Prostate gland (tissue), 2 donors: ENCODE results near the gene SHROOM3. TPM values are rescaled to one million over a fixed set of nuclear protein-coding genes. Genes with fewer than 3 reads are reported as not detected.

ENCODE experiments used
- DNase-seq: peaks from one replicate; pipeline ENCODE4 v3.0.0-alpha.2; 2019; ENCODE audit warnings: low spot score
- H3K27ac ChIP-seq, 2 donors: fragments of 200-600 bp; sonication (generic); 2 replicates each; pipeline ENCODE4 v1.5.1; 2017 to 2019
- H3K27me3 ChIP-seq: fragments of 200-600 bp; sonication (generic); replicated peaks from 2 replicates; pipeline ENCODE4 v1.5.1; 2019; ENCODE audit not compliant: insufficient read depth
- H3K36me3 ChIP-seq, 2 donors: fragments of 200-600 bp; sonication (generic); 1 replicate in 1 of 2; 2 replicates in 1 of 2; pipeline versions ENCODE4 v1.5.1 to v1.8.1; 2017 to 2019
- H3K4me1 ChIP-seq: fragments of 200-600 bp; sonication (generic); replicated peaks from 2 replicates; pipeline ENCODE4 v1.5.1; 2019
- H3K4me3 ChIP-seq, 2 donors: fragments of 200-600 bp; sonication (generic); 2 replicates each; pipeline ENCODE4 v1.5.1; 2017 to 2019
- H3K9me3 ChIP-seq: fragments of 200-600 bp; sonication (generic); 2 replicates; pipeline ENCODE4 v1.5.1; 2017
- POLR2A ChIP-seq: fragments of 450-650 bp; IDR thresholded peaks from one replicate; pipeline ENCODE4 v1.6.1; 2016; ENCODE audit warnings: antibody characterized with exemption, mild to moderate bottlenecking
- POLR2AphosphoS5 ChIP-seq: sonication (generic); formaldehyde crosslinking; IDR thresholded peaks from one replicate; pipeline ENCODE4 v1.6.1; 2017; ENCODE audit warnings: antibody characterized with exemption
- WGBS: methylation state at CpG from one replicate; pipeline ENCODE4 v1.1.5; 2018; 5-methylcytosine and 5-hydroxymethylcytosine counted together
- intact Hi-C: fragments of 100-400 bp; cut with DNase I; formaldehyde crosslinking; loops from one replicate; pipeline ENCODE4 v1.14.2; 2022
- total RNA-seq, 2 donors: library from RNA; depleted of rRNA; stranded (reverse); fragments of >200 nt; gene quantifications; one replicate each; pipeline ENCODE4 v1.1.0, GENCODE V29; 2016
- TF ChIP-seq, protein P1 (sequence below), 4 experiments: fragments of 200-600 bp in 2 of 4; fragments of 450-650 bp in 2 of 4; sonication (generic) in 2 of 4; IDR thresholded peaks; 1 replicate in 3 of 4; 2 replicates in 1 of 4; pipeline ENCODE4 v1.5.1; 2016 to 2019; ENCODE audit warnings: antibody characterized with exemption in 4 of 4, mild to moderate bottlenecking in 2 of 4, moderate library complexity in 2 of 4

Gene SHROOM3
- total RNA-seq, 2 donors from 2014 or later, result 107 to 137 TPM

GRCh38 chr4:76589402-76589801 lies 154.4 kb downstream of the SHROOM3 start:
- H3K36me3 ChIP-seq, result no peaks in the 10 kb centered on the region
- TF ChIP-seq POLR2AphosphoS5, result no peak
- TF ChIP-seq, protein P1, sequence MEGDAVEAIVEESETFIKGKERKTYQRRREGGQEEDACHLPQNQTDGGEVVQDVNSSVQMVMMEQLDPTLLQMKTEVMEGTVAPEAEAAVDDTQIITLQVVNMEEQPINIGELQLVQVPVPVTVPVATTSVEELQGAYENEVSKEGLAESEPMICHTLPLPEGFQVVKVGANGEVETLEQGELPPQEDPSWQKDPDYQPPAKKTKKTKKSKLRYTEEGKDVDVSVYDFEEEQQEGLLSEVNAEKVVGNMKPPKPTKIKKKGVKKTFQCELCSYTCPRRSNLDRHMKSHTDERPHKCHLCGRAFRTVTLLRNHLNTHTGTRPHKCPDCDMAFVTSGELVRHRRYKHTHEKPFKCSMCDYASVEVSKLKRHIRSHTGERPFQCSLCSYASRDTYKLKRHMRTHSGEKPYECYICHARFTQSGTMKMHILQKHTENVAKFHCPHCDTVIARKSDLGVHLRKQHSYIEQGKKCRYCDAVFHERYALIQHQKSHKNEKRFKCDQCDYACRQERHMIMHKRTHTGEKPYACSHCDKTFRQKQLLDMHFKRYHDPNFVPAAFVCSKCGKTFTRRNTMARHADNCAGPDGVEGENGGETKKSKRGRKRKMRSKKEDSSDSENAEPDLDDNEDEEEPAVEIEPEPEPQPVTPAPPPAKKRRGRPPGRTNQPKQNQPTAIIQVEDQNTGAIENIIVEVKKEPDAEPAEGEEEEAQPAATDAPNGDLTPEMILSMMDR (IDR thresholded peaks at IDR 0.05), result no peak
- no peak for TF ChIP-seq POLR2A
- peak overlapping the region in 1 of 2 donors; percentile 30 for H3K27ac ChIP-seq
- intact Hi-C loops, result no loop called here
- 50% methylated on average over 1 of the region's 1 CpG for WGBS
- H3K4me1 ChIP-seq, result no peaks in the 10 kb centered on the region
- no peak for DNase-seq
- no peaks in the 10 kb centered on the region for H3K27me3 ChIP-seq
- no peaks in the 10 kb centered on the region for H3K9me3 ChIP-seq
- H3K4me3 ChIP-seq, result no peak overlapping the region

DNA sequence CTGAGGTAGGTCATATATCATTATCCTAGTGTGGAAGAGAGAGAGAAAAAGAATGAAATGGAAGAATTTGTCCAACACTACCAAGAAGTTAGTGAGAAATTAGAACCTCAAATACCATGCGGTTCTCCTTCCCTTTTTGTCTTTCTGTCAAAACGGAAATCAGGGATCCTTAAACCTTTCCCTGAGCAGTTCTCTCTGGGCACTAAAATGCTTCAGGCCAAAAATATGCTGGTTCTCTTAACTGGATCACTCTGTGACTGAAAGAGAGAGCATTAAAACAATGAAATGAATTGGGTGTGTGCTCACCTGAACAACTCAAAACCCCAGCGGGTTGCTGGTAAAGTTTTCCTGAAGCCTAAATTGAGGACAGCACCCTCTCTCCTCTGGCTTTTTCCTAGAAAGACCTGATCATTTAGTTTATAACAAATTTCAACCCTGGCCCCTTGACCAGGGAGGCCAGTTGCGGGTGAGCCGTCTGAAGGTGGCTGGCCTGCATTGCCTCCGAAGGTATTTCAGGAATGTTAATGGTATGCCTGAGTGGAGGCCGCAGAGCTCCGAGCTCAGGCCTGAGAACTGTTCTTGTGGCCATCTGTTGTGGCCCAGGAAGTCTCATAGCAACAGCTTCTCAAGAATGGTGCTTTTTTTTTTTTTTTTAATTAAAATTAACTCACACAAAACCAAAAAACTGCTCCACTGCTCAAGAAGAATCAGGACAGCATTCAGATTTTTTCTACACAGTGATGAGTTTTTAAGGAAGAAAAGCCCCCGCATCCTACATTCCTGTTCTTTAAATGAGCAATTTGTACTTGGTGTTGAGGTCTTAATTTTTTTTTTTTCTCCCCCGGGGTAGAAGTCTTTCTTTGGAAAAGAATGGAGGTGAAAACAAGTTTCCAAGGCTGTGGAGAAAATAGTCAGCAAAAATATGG lies 155.1 kb downstream of the SHROOM3 start:
- no peak for DNase-seq
- Histone ChIP-seq H3K4me3 (no peak overlapping the region), H3K36me3 (no peaks in the 10 kb centered on the region), H3K9me3 (no peaks in the 10 kb centered on the region), H3K27me3 (no peaks in the 10 kb centered on the region), H3K27ac (peak overlapping the region in 1 of 2 donors; percentile 30), H3K4me1 (no peaks in the 10 kb centered on the region)
- intact Hi-C loops, result no loop called here
- TF ChIP-seq, protein P1 (IDR thresholded peaks at IDR 0.05), result no peak
- TF ChIP-seq POLR2A (no peak), POLR2AphosphoS5 (no peak)
- WGBS, result 67% methylated on average over 10 of the region's 10 CpGs

GRCh38 chr4:76590798-76591281 lies 155.8 kb downstream of the SHROOM3 start:
- TF ChIP-seq POLR2A, result no peak
- no peak for TF ChIP-seq POLR2AphosphoS5
- TF ChIP-seq, protein P1 (IDR thresholded peaks at IDR 0.05), result no peak
- Histone ChIP-seq H3K27me3 (no peaks in the 10 kb centered on the region), H3K27ac (peak overlapping the region in 1 of 2 donors; percentile 30), H3K9me3 (no peaks in the 10 kb centered on the region), H3K4me1 (no peaks in the 10 kb centered on the region), H3K36me3 (no peaks in the 10 kb centered on the region), H3K4me3 (no peak overlapping the region)
- intact Hi-C loops, result no loop called here
- no peak for DNase-seq
- 78% methylated on average over 6 of the region's 6 CpGs for WGBS

DNA sequence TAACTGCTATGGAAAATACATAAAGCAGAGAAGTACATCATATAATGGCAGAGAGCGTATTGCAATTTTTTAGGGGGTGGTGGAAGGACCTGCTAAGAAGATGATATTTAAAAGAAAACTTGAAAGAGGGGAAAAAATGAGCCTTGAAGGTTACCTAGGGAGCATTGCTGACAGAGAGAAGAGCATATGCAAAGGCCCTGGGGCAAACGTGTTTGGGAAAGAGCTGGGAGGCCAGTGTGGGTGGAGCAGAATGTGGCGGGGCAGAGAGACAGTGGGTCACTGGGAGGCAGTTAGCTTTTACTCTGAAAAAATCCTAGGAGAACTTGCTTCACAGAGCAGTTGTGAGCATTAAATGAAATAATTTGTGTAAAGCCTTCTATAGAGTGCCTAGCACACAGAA lies 157.0 kb downstream of the SHROOM3 start:
- H3K36me3 ChIP-seq, result no peaks in the 10 kb centered on the region
- intact Hi-C loops, result no loop called here
- 90% methylated on average over 3 of the region's 3 CpGs for WGBS
- no peak overlapping the region for H3K27ac ChIP-seq
- H3K27me3 ChIP-seq, result no peaks in the 10 kb centered on the region
- DNase-seq, result no peak
- no peak for TF ChIP-seq POLR2A
- no peak for TF ChIP-seq POLR2AphosphoS5
- TF ChIP-seq, protein P1 (IDR thresholded peaks at IDR 0.05), result no peak
- H3K4me1 ChIP-seq, result no peaks in the 10 kb centered on the region
- H3K4me3 ChIP-seq, result no peak overlapping the region
- H3K9me3 ChIP-seq, result no peaks in the 10 kb centered on the region

DNA sequence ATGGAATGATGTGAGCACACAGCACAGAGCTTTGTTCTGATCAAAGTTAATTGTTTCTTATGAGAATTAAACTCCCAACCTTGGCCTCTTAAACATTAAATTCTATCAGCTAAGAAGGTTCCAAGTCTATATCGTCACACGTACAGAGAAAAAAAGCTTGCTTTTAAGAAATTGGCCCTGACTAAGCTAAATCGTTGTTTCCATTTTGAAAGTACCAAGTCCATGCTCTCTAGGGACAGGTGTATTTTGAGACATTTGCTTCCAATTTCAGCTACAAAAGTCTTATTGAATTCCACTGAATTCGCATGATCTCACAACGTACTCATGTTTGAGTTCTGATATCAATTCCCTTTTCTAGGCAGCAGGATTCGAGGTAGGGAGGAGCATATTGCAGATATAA lies 157.4 kb downstream of the SHROOM3 start:
- DNase-seq, result no peak
- intact Hi-C loops, result no loop called here
- 91% methylated on average over 6 of the region's 6 CpGs for WGBS
- Histone ChIP-seq H3K27me3 (no peaks in the 10 kb centered on the region), H3K36me3 (no peaks in the 10 kb centered on the region), H3K4me3 (no peak overlapping the region), H3K9me3 (no peaks in the 10 kb centered on the region), H3K27ac (no peak overlapping the region), H3K4me1 (no peaks in the 10 kb centered on the region)
- TF ChIP-seq, protein P1 (IDR thresholded peaks at IDR 0.05), result no peak
- TF ChIP-seq POLR2AphosphoS5, result no peak
